Hematopoietic multipotent progenitor cell treated with erythropoietin and hydrocortisone succinate and interleukin-3 and kit ligand, for 6 days (in vitro differentiated cells): ENCODE data around the gene HAPSTR1.
"Not testable (repeated sequence)": the region's sequence is repeated elsewhere in the genome, so short reads cannot be mapped to it uniquely, and the experiment has no call there.

Experiments used
- DNase-seq: peaks from one replicate; pipeline ENCODE4 v3.0.0-alpha.2; 2015

HAPSTR1 gene, protein sequence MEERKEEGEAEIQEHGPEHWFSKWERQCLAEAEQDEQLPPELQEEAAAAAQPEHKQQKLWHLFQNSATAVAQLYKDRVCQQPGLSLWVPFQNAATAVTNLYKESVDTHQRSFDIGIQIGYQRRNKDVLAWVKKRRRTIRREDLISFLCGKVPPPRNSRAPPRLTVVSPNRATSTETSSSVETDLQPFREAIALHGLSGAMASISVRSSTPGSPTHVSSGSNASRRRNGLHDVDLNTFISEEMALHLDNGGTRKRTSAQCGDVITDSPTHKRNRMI

DNA sequence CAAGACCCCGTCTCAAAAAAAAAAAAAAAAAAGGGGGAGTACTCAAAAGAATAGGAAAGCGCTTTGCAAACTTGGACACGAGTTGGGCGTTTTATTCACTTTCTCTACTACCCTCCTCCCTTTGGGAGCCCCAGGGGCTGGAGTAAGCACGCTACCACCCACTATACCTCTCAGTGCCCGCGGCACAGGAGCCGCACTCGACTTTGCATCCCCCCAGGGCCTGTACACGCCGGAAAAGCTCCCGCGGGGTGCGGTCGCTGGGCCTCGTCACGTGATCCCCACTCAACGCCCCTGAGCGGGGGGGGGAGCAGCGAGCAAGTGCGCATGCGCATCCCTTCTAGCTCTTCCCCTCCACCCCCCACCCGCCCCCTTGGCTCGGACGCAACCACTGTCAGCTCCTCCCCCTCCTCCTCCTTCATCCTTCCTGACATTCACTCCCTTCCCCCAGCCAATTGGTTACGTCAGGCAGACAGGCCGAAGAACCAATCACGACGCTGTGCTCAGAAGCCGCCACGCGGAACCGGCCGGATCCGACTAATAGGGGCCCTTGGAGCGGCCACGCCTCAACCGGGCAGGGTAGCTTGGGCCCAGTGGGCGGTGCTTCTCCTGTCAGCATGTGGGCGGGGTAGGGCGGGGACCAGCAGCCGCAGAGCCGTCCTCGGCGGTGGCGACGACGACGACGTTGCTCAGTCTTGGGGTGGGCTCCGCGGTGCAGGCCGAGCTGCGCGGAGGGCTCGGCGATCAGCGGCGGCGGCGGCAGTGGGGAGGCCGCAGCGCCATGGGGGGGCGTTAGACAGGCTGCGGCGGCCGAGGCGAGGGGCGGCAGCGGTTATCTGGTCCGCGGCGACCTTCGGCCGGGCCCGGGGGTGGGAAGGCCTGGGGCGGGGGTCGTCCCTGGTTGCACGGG lies at the start of gene HAPSTR1:
TSS of gene HAPSTR1 (plus strand) at position 685 of the 907 bp plus-strand sequence. CDS start 401 bp downstream, outside the sequence.
- peak; percentile 100 for DNase-seq

DNA sequence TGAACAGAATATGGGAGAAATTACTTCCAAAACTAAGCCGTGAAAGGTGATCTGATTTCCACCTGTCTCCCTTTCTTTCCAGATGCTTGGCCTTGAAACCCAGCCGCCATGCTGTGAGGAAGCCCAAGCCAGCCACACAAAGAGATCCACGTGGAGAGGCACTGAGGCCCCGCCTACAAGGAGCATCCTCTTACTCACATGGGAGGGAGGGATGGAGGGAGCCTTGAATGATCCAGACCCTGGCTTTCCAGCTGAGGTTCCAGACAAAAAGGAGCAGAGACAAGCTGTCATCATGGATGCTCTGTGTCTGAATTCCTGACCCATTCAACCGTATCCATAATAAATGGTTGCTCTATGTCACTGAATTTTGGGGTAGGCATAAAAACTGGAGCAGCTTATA lies 48.9 kb upstream of the HAPSTR1 start:
- no peak for DNase-seq

DNA sequence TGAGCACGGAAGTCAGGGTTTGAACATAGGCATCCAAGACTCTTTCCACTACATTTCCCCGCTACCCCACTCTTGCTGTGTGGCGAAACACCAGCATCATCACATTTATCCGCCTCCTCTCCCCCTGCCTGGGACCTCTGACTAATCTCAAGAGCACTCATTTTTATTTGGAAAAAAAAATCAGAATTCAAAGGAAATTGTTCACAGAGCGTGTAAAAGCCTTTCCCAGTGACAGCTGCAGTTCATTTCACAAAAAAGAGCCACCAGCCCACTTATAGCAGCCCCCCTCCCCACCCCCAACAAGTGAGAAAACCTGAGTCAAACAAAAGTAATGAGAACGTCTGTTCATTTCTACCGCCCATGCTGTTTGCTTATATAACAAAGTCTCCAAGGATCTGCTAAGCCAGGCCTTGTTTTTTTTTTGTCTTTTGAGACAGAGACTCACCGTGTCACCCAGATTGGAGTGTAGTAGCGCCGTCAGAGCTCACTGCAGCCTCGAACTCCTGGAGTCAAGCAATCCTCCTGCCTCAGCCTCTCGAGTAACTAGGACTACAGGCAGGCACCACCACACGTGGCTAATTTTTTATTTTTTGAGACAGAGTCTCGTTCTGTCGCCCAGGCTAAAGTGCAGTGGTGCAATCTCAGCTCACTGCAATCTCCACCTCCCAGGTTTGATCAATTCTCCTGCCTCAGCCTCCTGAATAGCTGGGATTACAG lies 48.3 kb upstream of the HAPSTR1 start:
- DNase-seq = no peak

DNA sequence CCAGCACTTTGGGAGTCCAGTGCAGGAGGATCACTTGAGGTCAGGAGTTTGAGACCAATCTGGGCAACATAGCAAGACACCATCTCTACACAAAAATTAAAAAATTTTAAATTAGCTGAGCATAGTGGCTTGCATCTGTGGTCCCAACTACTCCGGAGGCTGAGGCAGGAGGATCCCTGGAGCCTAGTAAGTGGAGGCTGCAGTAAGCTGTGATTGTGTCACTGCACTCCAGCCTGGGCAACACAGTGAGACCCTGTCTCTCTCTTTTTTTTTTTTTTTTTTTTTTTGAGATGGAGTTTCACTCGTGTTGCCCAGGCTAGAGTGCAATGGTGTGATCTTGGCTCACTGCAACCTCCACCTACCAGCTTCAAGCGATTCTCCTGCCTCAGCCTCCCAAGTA lies 45.9 kb upstream of the HAPSTR1 start:
- DNase-seq = not testable (repeated sequence)

DNA sequence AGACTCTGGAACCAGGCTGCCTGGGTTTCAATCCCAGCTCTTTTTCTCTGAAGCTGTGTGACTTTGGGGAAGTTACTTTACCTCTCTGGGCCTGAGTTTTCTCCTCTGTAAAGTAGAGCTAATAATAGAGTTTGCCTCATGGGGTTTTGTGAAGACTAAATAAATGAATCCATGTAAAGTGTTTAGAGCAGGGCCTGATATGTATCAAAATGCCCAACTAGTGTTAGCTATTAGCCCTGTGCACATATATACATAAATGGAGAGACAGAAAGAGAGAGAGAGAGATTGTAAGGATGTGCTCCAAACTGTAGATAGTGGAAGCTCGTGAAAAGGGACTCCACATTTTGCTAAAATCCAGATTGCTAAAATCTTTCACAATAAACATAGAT lies 44.8 kb upstream of the HAPSTR1 start:
- DNase-seq = no peak

DNA sequence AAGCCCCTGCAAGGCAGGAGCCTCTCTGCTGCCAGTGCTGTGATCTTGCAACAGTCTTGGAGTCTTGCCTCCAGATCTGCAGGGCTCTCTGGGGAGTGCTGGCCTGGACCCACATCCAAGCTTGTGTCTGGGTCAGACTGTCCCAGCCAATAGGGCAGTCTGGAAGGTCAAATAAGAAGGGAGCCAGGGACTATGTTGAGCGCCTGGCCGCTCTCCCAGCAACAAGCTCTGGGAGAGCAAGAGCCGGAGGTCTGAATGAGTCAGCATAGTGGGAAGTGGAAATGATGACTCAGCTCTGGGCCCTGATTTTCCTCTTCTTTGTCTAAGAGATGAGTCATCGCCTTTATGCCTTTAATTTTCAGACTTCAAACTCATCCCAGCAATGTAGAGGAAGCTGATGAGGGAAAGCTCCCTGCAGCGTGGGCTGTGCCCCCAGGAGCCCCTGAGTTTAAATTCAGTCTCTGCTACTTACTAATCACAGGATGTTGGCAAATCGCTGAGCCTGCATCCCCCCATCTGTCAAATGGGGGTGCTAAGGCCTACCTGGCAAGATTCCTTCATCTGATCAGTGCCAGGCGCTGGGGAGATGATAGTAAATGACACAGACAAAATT lies 43.6 kb upstream of the HAPSTR1 start:
- peak; percentile 87 for DNase-seq

DNA sequence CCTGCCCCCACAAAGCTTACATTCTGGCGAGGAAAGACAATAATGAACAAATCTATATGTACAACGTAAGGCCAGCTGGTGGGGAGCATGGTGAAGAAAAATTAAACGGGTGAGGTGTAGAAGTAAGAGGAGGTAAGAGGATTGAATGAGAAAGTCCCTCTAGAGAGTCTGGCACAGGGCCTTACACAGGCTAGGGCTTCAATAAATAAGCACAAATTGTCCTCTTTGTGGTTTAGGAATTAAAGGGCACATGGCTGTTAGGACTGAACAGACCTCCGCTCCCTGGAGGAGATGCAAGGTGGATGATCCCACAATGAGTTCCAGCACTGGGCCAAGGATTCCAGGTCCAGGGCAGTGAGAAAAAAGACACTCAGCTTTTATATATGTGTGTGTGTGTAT lies 43.1 kb upstream of the HAPSTR1 start:
- no peak for DNase-seq

DNA sequence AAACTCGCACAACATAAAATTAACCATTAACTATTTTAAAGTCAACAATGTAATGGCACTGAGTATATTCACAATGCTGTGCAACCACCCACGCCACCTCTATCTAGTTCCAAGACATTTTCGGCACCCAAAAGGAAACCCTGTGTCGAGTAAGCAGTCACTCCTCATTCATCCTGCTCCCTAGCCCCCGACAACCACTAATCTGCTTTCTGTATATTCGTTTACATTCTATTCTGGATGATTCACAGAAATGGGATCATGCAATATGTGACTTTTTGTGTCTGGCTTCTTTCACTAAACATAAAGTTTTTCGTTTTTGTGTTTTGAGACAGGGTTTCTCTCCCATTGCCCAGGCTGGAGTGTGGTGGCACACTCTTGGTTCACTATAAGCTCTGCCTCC lies 42.2 kb upstream of the HAPSTR1 start:
- no peak for DNase-seq

DNA sequence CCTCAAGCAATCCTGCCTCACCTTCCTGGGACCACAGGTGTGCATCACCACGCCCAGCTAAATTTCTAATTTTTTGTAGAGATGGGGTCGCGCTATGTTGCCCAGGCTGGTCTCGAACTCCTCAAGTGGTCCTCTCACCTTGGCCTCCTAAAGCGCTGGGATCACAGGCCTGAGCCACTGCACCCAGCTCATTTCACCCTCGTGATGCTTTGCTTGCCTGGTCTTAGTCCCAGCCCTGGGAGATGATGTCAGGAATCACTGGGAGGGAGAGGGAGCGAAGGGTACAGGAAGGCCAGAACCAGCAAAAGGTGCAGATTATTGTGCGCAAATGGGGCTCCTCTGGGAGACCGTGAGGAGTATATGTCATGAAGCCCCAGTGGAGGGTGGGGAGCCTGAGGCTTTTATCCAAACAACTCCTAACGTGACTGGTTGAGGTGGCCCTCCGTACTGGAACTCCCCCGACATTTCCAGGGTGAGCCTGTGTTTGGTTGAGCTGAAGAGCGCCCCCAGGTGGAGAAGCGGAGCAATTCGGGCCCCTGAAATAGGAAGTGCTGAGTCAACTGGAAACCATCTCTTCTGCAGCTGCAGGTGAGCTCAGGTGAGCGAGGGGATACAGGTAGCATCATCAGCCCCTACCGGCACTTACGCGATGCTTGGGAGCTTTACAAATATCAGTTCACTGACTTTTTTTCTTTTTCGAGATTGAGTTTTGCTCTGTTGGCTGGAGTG lies 41.2 kb upstream of the HAPSTR1 start:
- peak; percentile 44 for DNase-seq

DNA sequence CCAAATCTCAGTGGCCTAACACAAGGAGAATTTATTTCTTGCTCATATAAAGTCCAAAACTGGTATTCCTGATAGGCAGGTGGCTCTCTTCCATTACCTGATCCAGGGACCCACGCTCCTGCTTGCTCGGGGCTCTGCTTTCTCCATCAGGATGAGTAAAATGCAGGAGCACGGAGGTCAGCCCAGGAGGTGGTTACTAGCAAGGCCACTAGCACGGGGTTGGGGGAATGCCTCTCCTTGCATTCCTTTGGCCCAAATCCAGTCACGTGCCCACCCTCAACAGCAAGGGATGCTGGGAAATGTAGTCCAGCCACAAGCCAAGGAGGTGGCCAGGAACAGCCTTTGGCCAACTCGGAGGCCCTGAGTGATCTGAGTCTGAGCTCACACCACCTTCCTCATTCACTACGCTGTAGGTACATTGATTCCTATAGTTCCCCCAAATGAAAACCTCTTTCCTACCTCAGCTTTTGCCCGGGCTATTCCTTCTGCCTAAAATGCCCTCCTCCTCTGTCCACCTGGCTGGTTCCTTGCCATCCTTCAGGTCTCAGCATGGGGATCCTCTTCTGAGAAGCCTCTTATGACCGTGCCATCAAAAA lies 38.3 kb upstream of the HAPSTR1 start:
- DNase-seq = peak; percentile 72

DNA sequence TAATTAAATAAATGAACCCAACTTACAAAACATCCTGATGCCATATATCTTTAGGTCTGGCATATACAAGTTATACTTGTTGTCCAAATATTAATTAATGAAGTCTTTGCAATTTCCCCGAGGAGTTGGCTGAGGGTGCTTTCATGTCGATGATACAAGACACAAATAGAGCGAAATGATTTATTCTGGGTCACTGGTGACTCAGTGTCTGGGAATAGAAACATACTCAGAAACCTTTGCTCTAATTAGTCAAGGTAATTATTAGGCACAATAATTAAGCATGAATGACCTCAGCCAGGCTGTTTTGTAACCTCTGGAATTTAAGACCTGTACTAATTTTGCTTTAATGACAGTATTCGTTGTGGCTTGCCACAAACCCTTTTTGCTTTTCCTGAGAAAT lies 37.0 kb upstream of the HAPSTR1 start:
- DNase-seq = no peak

DNA sequence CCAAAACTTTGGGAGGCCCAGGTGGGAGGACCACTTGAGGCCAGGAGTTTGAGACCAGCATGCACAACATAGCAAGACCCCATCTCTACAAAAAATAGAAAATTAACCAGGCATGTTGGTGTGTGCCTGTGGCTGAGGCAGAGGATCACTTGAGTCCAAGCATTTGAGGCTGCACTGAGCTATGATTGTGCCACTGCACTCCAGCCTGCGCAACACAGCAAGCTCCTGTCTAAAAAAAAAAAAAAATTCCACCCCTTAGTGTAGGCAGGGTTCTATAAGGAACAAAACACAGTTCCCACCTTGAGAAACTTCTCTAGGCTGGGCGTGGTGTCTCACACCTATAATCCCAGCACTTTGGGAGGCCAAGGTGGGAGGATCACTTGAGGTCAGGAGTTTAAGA lies 36.3 kb upstream of the HAPSTR1 start:
- no peak for DNase-seq

DNA sequence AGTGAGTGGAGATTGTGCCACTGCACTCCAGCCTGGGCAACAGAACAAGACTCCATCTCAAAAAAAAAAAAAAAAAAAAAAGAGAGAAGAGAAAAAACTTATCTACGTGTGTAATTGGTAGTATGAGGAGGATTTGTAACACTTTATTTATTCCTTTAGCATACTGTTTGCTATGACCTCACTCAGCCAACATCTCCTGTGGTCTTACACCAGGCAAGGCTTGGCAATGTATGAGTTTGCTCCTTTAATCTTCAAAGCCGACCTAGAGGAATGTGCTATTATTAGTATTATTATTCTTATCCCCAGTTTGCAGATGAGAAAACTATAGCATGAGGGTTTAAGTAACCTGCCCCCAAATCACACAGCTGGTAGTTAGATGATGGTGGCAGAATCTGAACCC lies 35.8 kb upstream of the HAPSTR1 start:
- no peak for DNase-seq

DNA sequence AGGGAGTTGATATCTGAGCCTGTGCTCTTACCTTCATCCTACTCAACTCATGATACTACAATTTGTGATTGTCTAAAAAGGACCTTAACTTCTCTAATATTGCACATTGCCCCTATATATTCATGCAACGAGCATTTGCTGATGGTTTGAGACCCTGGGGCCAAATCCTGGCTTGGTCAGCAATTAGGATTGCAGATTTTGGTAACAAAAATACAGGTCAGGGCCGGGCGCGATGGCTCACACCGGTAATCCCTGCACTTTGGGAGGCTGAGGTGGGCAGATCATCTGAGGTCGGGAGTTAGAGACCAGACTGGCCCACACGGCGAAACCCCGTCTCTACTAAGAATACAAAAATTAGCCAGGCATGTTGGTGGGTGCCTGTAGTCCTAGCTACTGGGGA lies 35.4 kb upstream of the HAPSTR1 start:
- DNase-seq = no peak

DNA sequence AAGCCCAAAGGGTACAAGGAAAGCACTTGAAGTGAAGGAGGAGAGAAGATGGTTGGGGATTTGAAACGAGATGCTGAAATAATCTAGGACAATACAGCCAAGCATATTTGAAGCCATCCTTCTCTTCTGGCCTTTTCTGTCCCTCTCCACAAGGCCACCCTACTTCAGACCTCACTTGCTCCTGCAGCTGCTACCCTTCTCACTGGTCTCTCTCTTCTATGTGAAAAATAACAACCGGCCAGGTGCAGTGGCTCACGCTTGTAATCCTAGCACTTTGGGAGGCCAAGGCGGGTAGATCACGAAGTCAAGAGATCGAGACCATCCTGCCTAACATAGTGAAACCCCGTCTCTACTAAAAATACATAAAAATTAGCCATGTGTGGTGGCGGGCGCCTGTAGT lies 33.2 kb upstream of the HAPSTR1 start:
- no peak for DNase-seq

DNA sequence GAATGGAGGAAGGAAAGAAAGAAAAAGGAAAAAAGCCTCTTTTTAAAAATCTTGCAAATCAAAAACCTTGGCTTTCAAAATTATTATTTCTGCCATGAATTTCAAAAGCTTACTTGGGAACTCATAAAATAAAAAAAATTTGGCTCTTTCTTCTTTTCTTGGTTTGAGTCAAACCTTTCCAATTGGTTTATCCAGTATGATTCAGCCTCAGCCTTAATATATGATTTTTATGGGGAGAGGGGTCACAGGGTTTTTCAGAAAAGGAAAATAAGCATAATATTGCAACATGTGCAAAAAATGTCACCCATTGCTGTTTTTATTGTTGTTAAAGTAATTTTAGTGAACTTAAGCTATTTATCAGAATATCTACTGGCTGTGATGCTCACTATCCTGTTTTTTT lies 31.2 kb upstream of the HAPSTR1 start:
- DNase-seq = no peak

DNA sequence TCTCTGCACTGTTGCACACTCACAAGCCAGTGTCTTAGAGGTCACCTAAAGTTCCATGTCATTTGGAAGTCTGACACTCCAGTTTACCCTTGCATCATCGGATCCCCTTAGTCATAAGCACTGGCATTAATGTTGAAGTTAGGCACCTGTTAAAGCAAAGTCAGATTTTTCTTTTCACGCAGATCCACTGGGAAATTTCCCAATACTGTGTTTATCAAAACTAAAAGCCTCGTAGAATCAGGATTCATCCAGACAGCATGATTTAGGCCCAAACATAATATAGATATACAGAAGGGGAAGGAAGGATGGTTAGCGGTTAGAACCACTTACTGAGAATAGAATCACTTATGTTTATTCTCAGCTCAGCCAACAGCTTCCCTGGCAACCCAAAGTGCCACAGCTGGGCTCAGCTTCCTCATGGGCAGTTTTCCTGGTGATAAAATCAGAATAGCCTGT lies 30.1 kb upstream of the HAPSTR1 start:
- DNase-seq = peak; percentile 33

DNA sequence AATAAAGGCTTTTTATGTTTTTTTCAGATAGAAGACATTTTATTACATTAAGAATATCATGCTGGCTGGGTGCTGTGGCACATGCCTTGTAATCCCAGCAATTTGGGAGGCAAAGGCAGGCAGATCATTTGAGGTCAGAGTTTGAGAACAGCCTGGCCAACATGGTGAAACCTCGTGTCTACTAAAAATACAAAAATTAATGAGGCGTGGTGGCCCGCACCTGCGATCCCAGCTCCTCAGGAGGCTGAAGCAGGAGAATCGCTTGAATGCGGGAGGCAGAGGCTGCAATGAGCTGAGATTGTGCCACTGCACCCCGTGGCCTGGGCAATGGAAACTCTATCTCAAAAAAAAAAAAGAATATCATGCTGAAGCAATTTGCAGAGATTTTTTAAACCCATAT lies 29.1 kb upstream of the HAPSTR1 start:
- DNase-seq = no peak

DNA sequence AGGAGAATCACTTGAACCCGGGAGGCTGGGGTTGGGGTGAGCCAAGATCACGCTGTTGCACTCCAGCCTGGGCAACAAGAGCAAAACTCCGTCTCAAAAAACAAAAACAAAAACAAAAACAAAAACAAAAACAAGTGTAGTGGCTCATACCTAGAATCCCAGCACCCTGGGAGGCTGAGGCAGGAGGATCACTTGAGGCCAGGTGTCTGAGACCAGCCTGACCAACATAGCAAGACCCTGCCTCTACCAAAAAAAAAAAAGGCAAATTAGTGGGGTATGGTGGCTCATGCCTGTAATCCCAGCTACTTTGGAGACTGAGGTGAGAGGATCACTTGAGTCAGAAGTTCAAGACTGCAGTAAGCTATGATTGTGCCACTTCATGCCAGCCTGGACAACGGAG lies 26.4 kb upstream of the HAPSTR1 start:
- no peak for DNase-seq

DNA sequence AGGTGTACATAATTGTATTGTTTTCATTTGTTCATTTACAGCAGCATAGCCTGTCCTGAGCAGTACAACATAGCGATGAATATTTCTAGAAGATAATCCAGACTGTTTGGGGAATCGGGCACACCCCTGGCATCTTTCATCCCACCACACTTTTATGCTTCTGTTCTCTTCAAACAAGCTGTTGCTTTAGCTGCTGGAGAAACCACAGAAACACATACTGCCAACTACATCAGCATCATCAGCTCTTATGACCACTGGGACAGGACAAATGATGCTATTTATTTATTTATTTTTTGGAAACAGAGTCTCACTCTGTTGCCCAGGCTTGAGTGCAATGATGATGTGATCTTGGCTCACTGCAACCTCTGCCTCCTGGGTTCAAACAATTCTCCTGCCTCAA lies 22.6 kb upstream of the HAPSTR1 start:
- DNase-seq = no peak

DNA sequence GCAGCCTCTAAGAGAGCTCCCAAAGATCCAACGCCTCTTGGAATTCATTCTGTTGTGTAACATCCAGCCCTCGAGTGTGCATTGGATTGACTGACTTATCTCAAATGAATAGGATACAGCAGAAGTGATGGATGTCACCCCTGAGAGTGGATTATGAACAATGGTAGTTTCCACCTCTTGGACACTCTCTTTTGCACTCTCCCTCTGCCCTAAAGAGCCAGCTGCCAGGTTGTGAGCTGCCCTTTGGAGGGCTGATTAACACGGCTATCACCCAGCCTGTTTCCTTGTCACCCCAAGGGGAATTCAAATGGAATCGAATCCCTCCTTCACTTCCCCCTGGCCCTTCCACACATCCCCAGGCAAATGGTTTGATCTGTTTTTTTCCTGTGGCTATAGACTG lies 21.2 kb upstream of the HAPSTR1 start:
- DNase-seq = no peak

DNA sequence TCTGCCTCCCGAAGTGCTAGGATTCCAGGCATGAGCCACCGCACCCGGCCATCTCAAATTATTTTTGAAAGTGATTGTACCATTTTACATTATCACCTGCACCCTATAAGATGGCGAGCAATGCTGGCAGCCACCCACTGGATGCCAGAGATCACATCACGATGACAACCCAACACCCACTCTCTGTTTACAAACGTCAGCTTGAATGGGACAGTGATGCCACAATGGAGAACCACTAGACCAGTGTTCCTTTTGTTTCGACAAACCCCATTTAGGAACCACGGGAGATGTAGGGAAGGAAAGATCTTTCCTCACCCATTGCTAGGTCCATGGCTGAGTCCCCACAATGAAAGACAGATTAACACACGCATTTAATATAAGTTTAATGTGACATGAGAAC lies 20.1 kb upstream of the HAPSTR1 start:
- DNase-seq = no peak
